Fibroblast of pulmonary artery (primary cell): ENCODE results near the gene SCN3B.
A peak's percentile ranks its signal among the peaks of the same experiment; 100 is the strongest.

Experiments
- DNase-seq: peaks from one replicate; pipeline ENCODE4 v3.0.0-alpha.2; 2010; ENCODE audit warnings: low read depth
- H3K4me3 ChIP-seq: replicated peaks from 2 replicates; pipeline ENCODE4 v1.5.1; 2011; ENCODE audit warnings: low read depth, mild to moderate bottlenecking, control low read depth, low read length, moderate library complexity
- TF ChIP-seq, protein P1 (sequence below): IDR thresholded peaks from 2 replicates; pipeline ENCODE4 v1.5.1; 2011; ENCODE audit warnings: mild to moderate bottlenecking, control low read depth, low read length, inconsistent platforms; ENCODE audit errors: missing control alignments

Gene SCN3B

DNA sequence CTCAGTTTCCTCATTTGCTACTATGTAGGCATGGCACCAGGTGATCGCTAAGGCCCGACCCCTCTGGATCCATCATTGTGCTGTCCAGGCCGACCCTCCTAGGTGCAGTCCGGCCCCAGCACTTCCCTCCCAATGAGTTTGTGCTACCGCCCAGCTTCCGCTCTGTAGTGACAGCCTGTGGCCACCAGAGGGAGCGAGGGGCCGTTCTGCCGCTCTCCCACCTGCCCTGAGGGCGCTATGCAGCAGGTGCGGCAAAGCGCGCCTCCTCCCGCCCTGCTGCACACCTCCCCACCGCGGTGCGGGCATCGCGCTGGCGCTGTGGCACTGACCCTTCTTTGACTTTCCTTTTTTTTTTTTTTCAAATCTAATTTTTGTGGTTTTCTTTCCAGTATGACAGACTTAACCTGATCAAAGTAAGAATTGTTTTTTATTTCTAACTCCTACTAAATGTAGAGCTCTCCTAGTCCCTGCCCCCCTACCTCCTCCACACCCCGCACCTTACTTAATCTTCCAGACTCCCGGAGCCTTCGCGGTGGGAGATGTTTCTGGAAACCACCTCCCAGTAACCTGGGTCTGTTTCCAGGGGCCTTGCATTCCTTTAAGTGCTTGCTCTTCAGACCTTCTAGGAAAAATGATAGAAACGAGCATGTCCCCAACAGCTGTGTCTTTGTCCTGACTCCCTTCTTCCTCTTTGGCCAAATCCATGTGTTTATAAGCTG, 73.7 kb downstream of the SCN3B start:
- DNase-seq, result peak; percentile 50
- TF ChIP-seq, protein P1, sequence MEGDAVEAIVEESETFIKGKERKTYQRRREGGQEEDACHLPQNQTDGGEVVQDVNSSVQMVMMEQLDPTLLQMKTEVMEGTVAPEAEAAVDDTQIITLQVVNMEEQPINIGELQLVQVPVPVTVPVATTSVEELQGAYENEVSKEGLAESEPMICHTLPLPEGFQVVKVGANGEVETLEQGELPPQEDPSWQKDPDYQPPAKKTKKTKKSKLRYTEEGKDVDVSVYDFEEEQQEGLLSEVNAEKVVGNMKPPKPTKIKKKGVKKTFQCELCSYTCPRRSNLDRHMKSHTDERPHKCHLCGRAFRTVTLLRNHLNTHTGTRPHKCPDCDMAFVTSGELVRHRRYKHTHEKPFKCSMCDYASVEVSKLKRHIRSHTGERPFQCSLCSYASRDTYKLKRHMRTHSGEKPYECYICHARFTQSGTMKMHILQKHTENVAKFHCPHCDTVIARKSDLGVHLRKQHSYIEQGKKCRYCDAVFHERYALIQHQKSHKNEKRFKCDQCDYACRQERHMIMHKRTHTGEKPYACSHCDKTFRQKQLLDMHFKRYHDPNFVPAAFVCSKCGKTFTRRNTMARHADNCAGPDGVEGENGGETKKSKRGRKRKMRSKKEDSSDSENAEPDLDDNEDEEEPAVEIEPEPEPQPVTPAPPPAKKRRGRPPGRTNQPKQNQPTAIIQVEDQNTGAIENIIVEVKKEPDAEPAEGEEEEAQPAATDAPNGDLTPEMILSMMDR, result peak; percentile 91
- H3K4me3 ChIP-seq, result no peak overlapping the region

DNA sequence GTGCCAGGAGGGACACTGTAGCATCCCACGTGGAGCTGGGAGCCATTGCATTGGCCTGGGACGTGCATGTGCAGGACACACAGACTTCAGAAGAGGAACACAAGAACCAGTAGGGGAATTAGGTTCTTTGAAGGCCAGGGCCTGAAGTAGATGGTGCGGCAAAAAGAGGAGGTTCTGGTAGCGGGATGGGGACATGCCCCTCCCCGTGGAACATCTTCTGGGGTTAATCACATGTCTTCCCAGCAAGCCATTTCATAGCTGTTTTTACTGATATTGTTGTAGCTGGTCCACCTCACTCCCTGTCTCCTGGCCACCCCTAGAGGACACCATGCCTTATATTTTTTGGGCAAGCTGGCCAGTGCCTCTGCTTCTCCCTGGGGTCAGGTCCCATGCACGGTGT, 74.3 kb downstream of the SCN3B start:
- no peak for DNase-seq
- no peak overlapping the region for H3K4me3 ChIP-seq
- TF ChIP-seq, protein P1, result no peak

DNA sequence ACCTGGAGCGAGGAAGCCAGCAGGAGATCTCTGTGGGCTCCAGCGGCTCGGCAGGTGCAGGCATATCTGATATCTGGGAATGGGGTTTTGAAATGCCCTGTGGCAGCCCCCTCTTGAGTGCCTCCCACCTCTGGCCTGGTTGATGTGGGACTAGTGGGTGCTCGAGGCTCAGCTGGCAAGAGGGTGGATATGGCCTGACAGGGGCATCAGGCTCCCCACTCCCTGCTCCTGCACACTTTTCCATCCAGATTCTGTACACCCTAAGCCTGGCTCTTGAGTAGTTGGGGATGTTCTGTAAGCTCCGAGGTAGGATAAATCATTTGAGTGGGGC, 75.0 kb downstream of the SCN3B start:
- DNase-seq, result no peak
- no peak overlapping the region for H3K4me3 ChIP-seq
- TF ChIP-seq, protein P1, result no peak
